ENCODE measurements around the gene COL4A6. TPM values are rescaled to one million over a fixed set of nuclear protein-coding genes. Genes with fewer than 3 reads are reported as not detected.
"Not testable (repeated sequence)": the region's sequence is repeated elsewhere in the genome, so short reads cannot be mapped to it uniquely, and the experiment has no call there.

Gene COL4A6
- polyA plus RNA-seq = 1 to 10 TPM; 5.0 to 5.9 TPM

DNA sequence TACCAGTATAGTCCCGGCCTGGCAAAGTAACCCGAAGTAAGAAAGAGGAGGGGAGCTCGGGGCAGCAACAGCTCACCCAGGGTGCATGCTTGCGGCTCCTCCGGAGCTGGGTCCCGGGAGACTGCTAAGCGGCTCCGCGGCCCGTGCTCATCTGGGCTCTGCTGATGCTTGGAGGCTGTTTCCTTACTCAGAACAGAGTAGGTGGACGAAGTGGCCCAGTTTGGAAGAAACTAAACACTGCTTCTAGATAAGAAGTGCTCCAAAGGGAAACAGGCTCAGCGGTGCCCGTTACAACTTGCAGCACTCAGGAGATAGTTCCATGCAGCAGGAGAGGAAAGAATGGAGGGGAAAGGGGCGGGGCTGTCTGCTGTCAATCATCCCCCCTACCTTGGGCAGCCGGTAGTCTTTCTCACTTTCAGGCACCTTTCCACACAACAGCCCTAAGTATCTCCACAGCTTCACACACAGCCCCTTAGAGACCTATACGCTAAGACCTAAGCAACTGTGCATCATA is at the start of gene COL4A6:
Gene COL4A6, minus strand, starts transcription at position 313 of the 514 bp plus-strand sequence. Its CDS starts 226 bp downstream, at position 87.
- H3K27ac ChIP-seq (ENCODE audit: low read depth in 2 of 2, low read length in 1 of 2) = peak within 1 kb of the TSS in 1 of 2 donors; percentile 40
- peaks cover 0 to 2% of the 10 kb centered on the region in 2 donors for H3K27me3 ChIP-seq (ENCODE audit: control insufficient read depth in 1 of 2, insufficient read depth in 2 of 2, low read length in 2 of 2)
- no peaks in the 10 kb centered on the region for H3K9me3 ChIP-seq (ENCODE audit: control insufficient read depth in 2 of 2, insufficient read depth in 1 of 2, low read depth in 1 of 2, low read length in 1 of 2)
- peak within 1 kb of the TSS; percentile 38 to 58 for H3K4me3 ChIP-seq (ENCODE audit: low read depth in 1 of 2, low read length in 2 of 2)
- H3K4me1 ChIP-seq (ENCODE audit: control insufficient read depth in 2 of 2, insufficient read depth in 2 of 2, low read length in 1 of 2) = no peaks in the 10 kb centered on the region
- no peaks in the 10 kb centered on the region for H3K36me3 ChIP-seq (ENCODE audit: control insufficient read depth in 2 of 2, insufficient read depth in 2 of 2, low read length in 1 of 2)
- 4 to 12% methylated on average over 15 to 16 of the region's 16 CpGs for WGBS, 2 donors

DNA sequence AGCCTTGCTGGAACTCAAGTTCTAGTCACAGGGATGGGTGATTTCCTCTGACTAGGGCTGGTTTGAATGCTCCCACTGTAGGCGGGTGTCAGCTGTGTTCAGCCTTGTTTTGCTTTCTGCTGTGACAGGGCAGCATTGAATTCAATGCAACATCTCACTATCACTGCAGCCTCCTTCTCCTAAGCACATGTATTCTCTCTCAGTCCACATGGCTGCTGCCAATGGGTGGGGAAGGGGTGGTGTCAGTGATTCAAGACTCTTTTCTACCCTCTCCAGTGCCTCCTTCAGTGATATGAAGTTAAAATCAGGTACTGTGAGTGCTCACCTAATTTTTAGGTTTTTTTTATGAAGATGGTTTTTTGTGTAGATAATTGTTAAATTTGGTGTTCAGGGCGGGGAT is 47.7 kb upstream of the COL4A6 start:
- H3K4me3 ChIP-seq (ENCODE audit: low read depth in 1 of 2, low read length in 2 of 2) = no peak overlapping the region
- H3K9me3 ChIP-seq (ENCODE audit: control insufficient read depth in 2 of 2, insufficient read depth in 1 of 2, low read depth in 1 of 2, low read length in 1 of 2) = no peaks in the 10 kb centered on the region
- WGBS, 2 donors = 75 to 92% methylated on average over 2 of the region's 2 CpGs
- H3K27me3 ChIP-seq (ENCODE audit: control insufficient read depth in 1 of 2, insufficient read depth in 2 of 2, low read length in 2 of 2) = no peaks in the 10 kb centered on the region
- no peak overlapping the region for H3K27ac ChIP-seq (ENCODE audit: low read depth in 2 of 2, low read length in 1 of 2)
- no peaks in the 10 kb centered on the region for H3K4me1 ChIP-seq (ENCODE audit: control insufficient read depth in 2 of 2, insufficient read depth in 2 of 2, low read length in 1 of 2)
- H3K36me3 ChIP-seq (ENCODE audit: control insufficient read depth in 2 of 2, insufficient read depth in 2 of 2, low read length in 1 of 2) = no peaks in the 10 kb centered on the region

DNA sequence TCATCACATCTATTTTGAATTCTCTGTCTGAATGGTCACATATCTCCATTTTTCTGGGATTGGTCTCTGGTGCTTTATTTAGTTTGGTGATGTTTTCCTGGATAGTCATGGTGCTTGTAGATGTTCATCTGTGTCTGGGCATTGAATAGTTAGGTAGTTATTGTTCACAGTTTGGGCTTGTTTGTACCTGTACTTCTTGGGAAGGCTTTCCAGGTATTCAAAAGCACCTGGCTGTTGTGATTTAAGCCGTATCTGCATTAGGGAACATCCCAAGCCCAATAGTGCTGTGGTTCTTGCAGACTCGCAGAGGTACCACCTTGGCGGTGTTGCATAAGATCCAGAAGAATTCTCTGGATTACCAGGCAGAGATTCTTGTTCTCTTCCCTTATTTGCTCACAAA is 46.0 kb upstream of the COL4A6 start:
- Histone ChIP-seq H3K4me1 (ENCODE audit: control insufficient read depth in 2 of 2, insufficient read depth in 2 of 2, low read length in 1 of 2) (no peaks in the 10 kb centered on the region), H3K27ac (ENCODE audit: low read depth in 2 of 2, low read length in 1 of 2) (no peak overlapping the region), H3K4me3 (ENCODE audit: low read depth in 1 of 2, low read length in 2 of 2) (no peak overlapping the region), H3K36me3 (ENCODE audit: control insufficient read depth in 2 of 2, insufficient read depth in 2 of 2, low read length in 1 of 2) (no peaks in the 10 kb centered on the region), H3K9me3 (ENCODE audit: control insufficient read depth in 2 of 2, insufficient read depth in 1 of 2, low read depth in 1 of 2, low read length in 1 of 2) (no peaks in the 10 kb centered on the region), H3K27me3 (ENCODE audit: control insufficient read depth in 1 of 2, insufficient read depth in 2 of 2, low read length in 2 of 2) (no peaks in the 10 kb centered on the region)
- 62 to 70% methylated on average over 3 of the region's 3 CpGs for WGBS, 2 donors

DNA sequence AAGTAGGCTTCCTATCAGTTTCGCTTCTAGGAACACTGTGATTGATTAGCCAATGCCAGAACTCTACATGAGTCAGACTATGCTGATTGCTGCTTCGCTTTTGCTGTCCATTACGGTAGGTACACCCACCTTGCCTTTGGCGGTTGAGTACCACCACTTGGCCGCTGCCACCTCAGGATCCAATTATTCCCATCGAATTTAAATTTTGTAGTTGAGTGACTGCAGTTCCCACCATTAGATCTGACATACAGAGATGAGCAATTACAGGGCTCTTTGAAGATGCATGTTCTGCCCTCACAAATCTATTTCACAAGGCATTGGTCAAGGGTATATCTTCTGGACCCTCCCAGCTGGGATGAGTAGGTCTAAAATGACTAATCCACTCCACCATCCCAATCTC is 43.3 kb upstream of the COL4A6 start:
- WGBS, 2 donors = 86 to 93% methylated on average over 6 of the region's 6 CpGs
- H3K36me3 ChIP-seq (ENCODE audit: control insufficient read depth in 2 of 2, insufficient read depth in 2 of 2, low read length in 1 of 2); H3K4me3 ChIP-seq (ENCODE audit: low read depth in 1 of 2, low read length in 2 of 2); H3K27ac ChIP-seq (ENCODE audit: low read depth in 2 of 2, low read length in 1 of 2); H3K27me3 ChIP-seq (ENCODE audit: control insufficient read depth in 1 of 2, insufficient read depth in 2 of 2, low read length in 2 of 2); H3K4me1 ChIP-seq (ENCODE audit: control insufficient read depth in 2 of 2, insufficient read depth in 2 of 2, low read length in 1 of 2); H3K9me3 ChIP-seq (ENCODE audit: control insufficient read depth in 2 of 2, insufficient read depth in 1 of 2, low read depth in 1 of 2, low read length in 1 of 2): not testable (repeated sequence)

DNA sequence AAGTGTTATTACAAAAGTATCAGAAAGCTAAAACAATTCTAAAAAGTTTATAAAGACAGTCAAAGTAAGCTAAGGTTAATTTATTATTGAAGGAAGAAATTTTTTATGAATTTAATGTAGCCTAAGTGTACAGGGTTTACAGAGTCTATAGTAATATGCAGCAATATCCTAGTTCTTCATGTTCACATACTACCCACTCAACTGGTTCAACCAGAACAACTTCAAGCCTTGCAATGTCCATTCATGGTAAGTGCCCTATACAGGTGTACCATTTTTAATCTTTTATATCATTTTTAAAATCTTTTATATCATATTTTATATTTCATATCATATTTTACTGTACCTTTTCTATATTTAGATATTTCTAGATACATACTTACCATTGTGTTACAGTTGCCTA is 35.8 kb upstream of the COL4A6 start:
- Histone ChIP-seq H3K27me3 (ENCODE audit: control insufficient read depth in 1 of 2, insufficient read depth in 2 of 2, low read length in 2 of 2) (no peaks in the 10 kb centered on the region), H3K36me3 (ENCODE audit: control insufficient read depth in 2 of 2, insufficient read depth in 2 of 2, low read length in 1 of 2) (no peaks in the 10 kb centered on the region), H3K4me1 (ENCODE audit: control insufficient read depth in 2 of 2, insufficient read depth in 2 of 2, low read length in 1 of 2) (no peaks in the 10 kb centered on the region), H3K27ac (ENCODE audit: low read depth in 2 of 2, low read length in 1 of 2) (no peak overlapping the region), H3K9me3 (ENCODE audit: control insufficient read depth in 2 of 2, insufficient read depth in 1 of 2, low read depth in 1 of 2, low read length in 1 of 2) (no peaks in the 10 kb centered on the region), H3K4me3 (ENCODE audit: low read depth in 1 of 2, low read length in 2 of 2) (no peak overlapping the region)

DNA sequence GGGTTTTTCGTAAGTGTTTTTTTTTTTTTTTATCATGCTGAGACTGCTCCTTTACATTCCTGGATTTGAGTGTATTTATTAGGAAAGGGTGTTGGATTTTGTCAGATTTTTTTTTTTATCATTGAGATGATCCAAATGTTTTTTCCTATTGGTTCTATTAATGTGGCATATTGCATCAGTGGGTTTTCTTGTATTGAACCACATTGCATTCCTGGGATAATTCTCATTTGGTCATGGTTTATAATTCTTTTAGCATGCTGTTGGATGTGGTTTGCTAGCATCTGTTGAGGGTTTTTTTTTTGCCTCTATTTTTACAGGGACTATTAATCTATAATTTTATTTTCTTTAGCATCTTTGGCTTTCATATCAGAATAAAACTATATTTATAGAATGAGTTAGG is 30.3 kb upstream of the COL4A6 start:
- Histone ChIP-seq H3K27ac (ENCODE audit: low read depth in 2 of 2, low read length in 1 of 2) (no peak overlapping the region), H3K4me3 (ENCODE audit: low read depth in 1 of 2, low read length in 2 of 2) (no peak overlapping the region), H3K27me3 (ENCODE audit: control insufficient read depth in 1 of 2, insufficient read depth in 2 of 2, low read length in 2 of 2) (no peaks in the 10 kb centered on the region), H3K36me3 (ENCODE audit: control insufficient read depth in 2 of 2, insufficient read depth in 2 of 2, low read length in 1 of 2) (no peaks in the 10 kb centered on the region), H3K9me3 (ENCODE audit: control insufficient read depth in 2 of 2, insufficient read depth in 1 of 2, low read depth in 1 of 2, low read length in 1 of 2) (no peaks in the 10 kb centered on the region), H3K4me1 (ENCODE audit: control insufficient read depth in 2 of 2, insufficient read depth in 2 of 2, low read length in 1 of 2) (no peaks in the 10 kb centered on the region)
- WGBS, 2 donors = 69 to 70% methylated on average over 1 of the region's 1 CpG

DNA sequence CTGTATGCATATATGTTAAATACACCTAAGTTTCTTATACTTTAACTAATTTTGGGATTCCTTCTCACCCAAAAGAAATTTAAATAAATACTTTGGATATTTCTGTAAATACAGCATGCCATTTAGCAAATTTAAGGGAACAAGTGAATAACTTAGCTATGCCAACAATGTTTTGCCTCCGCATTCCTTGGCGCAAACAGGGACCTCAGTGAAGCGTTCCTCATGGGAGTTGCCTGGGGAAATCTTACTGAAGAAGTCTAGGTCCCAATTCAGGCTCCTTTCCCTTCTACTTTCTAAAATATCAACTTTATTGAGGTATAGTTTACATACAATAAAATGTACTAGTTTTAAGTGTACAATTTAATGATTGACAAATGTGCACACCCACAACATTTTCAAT is 26.4 kb upstream of the COL4A6 start:
- Histone ChIP-seq H3K27me3 (ENCODE audit: control insufficient read depth in 1 of 2, insufficient read depth in 2 of 2, low read length in 2 of 2) (no peaks in the 10 kb centered on the region), H3K27ac (ENCODE audit: low read depth in 2 of 2, low read length in 1 of 2) (no peak overlapping the region), H3K4me3 (ENCODE audit: low read depth in 1 of 2, low read length in 2 of 2) (no peak overlapping the region), H3K36me3 (ENCODE audit: control insufficient read depth in 2 of 2, insufficient read depth in 2 of 2, low read length in 1 of 2) (no peaks in the 10 kb centered on the region), H3K9me3 (ENCODE audit: control insufficient read depth in 2 of 2, insufficient read depth in 1 of 2, low read depth in 1 of 2, low read length in 1 of 2) (no peaks in the 10 kb centered on the region), H3K4me1 (ENCODE audit: control insufficient read depth in 2 of 2, insufficient read depth in 2 of 2, low read length in 1 of 2) (no peaks in the 10 kb centered on the region)
- 65 to 73% methylated on average over 3 of the region's 3 CpGs for WGBS, 2 donors

DNA sequence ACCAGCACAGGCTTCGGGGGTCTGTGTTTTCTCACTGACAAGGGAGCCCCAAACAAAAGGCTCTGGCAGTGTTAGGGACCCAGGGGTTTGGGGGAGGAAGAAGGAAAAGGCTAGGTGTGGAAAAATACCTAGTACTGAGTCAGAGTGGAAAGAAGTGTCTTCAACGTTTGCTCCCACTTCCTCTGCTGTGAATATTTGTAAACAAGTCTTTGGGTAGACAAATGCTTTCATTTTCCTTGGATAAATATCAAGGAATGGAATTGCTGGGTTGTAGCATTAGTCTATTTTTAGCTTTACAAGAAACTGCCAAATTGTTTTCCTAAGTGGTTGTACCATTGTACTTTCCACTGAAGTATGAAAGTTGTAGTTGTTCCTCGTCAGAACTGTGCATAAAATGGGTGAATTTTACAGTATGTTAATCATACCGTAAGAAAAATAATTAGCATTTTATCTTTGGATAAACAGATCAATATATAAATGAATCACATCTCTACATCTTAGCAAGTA is 18.8 kb upstream of the COL4A6 start:
- H3K27me3 ChIP-seq (ENCODE audit: control insufficient read depth in 1 of 2, insufficient read depth in 2 of 2, low read length in 2 of 2) = no peaks in the 10 kb centered on the region
- H3K36me3 ChIP-seq (ENCODE audit: control insufficient read depth in 2 of 2, insufficient read depth in 2 of 2, low read length in 1 of 2) = no peaks in the 10 kb centered on the region
- no peaks in the 10 kb centered on the region for H3K4me1 ChIP-seq (ENCODE audit: control insufficient read depth in 2 of 2, insufficient read depth in 2 of 2, low read length in 1 of 2)
- H3K4me3 ChIP-seq (ENCODE audit: low read depth in 1 of 2, low read length in 2 of 2) = no peak overlapping the region
- 49 to 62% methylated on average over 4 of the region's 4 CpGs for WGBS, 2 donors
- no peaks in the 10 kb centered on the region for H3K9me3 ChIP-seq (ENCODE audit: control insufficient read depth in 2 of 2, insufficient read depth in 1 of 2, low read depth in 1 of 2, low read length in 1 of 2)
- H3K27ac ChIP-seq (ENCODE audit: low read depth in 2 of 2, low read length in 1 of 2) = no peak overlapping the region

DNA sequence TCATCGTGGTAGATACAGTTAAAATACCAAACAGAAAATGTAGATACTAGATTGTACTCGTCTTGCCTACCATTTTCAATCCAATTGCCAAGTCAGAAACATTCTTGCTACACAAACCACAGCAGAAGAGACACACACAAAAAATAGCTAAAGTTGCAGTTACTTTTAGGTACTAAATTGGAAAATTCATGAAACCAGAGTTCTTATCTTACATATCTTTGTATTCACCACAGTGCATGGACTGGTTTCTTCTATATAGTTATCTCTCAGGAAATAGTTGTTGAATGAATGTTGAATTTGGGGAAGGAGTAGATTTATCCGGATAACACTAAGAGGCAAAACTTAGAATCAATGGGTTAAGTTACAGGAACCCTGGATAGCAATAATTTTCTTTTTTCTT is 15.6 kb upstream of the COL4A6 start:
- no peaks in the 10 kb centered on the region for H3K9me3 ChIP-seq (ENCODE audit: control insufficient read depth in 2 of 2, insufficient read depth in 1 of 2, low read depth in 1 of 2, low read length in 1 of 2)
- no peaks in the 10 kb centered on the region for H3K27me3 ChIP-seq (ENCODE audit: control insufficient read depth in 1 of 2, insufficient read depth in 2 of 2, low read length in 2 of 2)
- 64 to 76% methylated on average over 3 of the region's 3 CpGs for WGBS, 2 donors

DNA sequence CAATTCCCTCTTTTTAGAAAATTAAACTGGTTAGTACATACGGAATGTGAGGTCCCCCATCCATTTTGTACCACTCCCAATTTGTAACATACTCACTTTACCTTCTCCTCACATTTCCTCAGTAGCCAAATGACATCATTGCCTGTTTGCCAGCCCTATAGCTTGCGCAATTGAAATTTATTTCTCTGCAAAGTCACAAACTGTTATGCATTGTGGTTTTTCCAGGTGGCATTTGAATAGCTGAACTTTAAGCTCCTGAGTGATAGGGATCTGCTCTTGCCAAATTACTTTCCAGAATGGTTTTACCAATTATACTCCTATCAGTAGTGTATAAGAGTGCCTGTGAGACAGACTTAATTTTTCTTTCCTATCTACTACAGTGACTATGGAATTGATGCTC is 9.1 kb upstream of the COL4A6 start:
- Histone ChIP-seq H3K4me3 (ENCODE audit: low read depth in 1 of 2, low read length in 2 of 2) (no peak overlapping the region), H3K27me3 (ENCODE audit: control insufficient read depth in 1 of 2, insufficient read depth in 2 of 2, low read length in 2 of 2) (no peaks in the 10 kb centered on the region), H3K36me3 (ENCODE audit: control insufficient read depth in 2 of 2, insufficient read depth in 2 of 2, low read length in 1 of 2) (no peaks in the 10 kb centered on the region), H3K4me1 (ENCODE audit: control insufficient read depth in 2 of 2, insufficient read depth in 2 of 2, low read length in 1 of 2) (no peaks in the 10 kb centered on the region), H3K27ac (ENCODE audit: low read depth in 2 of 2, low read length in 1 of 2) (no peak overlapping the region), H3K9me3 (ENCODE audit: control insufficient read depth in 2 of 2, insufficient read depth in 1 of 2, low read depth in 1 of 2, low read length in 1 of 2) (no peaks in the 10 kb centered on the region)
- 49 to 61% methylated on average over 2 of the region's 2 CpGs for WGBS, 2 donors

More for the DNA sequence above, 15.6 kb upstream of the COL4A6 start:
- no peaks in the 10 kb centered on the region for H3K4me1 ChIP-seq (ENCODE audit: control insufficient read depth in 2 of 2, insufficient read depth in 2 of 2, low read length in 1 of 2)
- H3K27ac ChIP-seq (ENCODE audit: low read depth in 2 of 2, low read length in 1 of 2) = no peak overlapping the region
- no peaks in the 10 kb centered on the region for H3K36me3 ChIP-seq (ENCODE audit: control insufficient read depth in 2 of 2, insufficient read depth in 2 of 2, low read length in 1 of 2)
- H3K4me3 ChIP-seq (ENCODE audit: low read depth in 1 of 2, low read length in 2 of 2) = no peak overlapping the region
